Hepatocyte (in vitro differentiated cells): ENCODE data around the gene RBM15B.

Experiments
- CTCF ChIP-seq: fragments of 200-600 bp; sonication (generic); IDR thresholded peaks from 2 replicates; pipeline ENCODE4 v1.5.1; 2016; ENCODE audit warnings: antibody characterized with exemption, mild to moderate bottlenecking; ENCODE audit not compliant: poor library complexity
- EZH2 ChIP-seq: fragments of 200-600 bp; sonication (generic); IDR thresholded peaks from 2 replicates; pipeline ENCODE4 v1.6.1; 2016; ENCODE audit warnings: antibody characterized with exemption, mild to moderate bottlenecking, borderline replicate concordance
- EZH2phosphoT487 ChIP-seq: fragments of 200-600 bp; sonication (generic); IDR thresholded peaks from one replicate; pipeline ENCODE4 v1.6.1; 2018; ENCODE audit warnings: antibody characterized with exemption, mild to moderate bottlenecking, low read depth, moderate library complexity; ENCODE audit not compliant: unreplicated experiment, severe bottlenecking

- TF ChIP-seq EZH2phosphoT487 (no peak), CTCF (no peak), EZH2 (no peak)
Measured at GRCh38 chr3:51343918-51344687, 47.0 kb upstream of the RBM15B start.
